Measurements from ENCODE around the gene OPN3.

The OPN3 gene

DNA sequence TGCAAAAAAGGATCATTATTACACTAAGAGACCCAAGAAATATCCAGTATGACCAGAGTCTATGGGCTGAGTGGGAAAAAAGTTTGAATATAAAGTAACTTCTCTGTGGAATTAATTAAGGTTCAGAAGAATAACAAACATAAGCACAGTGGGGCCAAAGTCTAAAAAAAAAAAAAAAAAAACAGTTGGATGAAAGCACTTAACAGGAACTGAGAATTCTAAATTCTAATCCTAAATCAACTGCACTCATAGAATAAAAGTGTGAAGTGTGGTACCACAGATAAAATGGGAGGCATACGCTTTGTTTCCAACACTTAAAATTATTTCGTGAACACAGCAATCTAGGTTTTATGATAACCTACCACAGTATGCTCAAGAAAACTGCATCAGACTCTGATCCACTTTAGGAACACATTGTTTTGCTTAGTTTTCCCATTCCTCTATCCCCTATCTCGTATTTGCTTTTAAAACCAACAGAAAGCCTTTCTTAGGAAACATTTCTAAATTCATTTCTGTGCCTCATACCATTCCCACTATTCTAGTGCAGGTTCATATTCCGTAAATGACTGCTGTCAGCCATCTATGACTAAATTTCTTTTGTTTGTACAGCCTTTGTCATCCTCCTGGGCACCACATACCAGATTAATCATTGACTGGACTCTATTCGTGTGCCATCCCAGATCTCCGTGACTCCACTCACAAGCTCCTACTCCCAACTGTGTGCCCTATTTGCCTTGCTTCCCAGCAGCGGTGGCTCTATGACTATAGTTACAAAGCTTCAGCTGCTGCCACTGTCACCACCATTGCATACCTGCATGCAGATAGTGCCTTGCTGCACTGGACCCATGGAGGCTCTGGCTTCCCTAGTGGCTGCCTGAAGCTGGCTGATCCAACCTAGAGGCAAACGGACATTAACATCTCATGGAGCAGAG lies 24.9 kb downstream of the OPN3 start:
- no peak for DNase-seq

- DNase-seq = no peak
These were observed 25.6 kb downstream of the OPN3 start for GRCh38 chr1:241614572-241614971.

GRCh38 chr1:241614144-241614543 lies 26.0 kb downstream of the OPN3 start:
- no peak for DNase-seq

DNA sequence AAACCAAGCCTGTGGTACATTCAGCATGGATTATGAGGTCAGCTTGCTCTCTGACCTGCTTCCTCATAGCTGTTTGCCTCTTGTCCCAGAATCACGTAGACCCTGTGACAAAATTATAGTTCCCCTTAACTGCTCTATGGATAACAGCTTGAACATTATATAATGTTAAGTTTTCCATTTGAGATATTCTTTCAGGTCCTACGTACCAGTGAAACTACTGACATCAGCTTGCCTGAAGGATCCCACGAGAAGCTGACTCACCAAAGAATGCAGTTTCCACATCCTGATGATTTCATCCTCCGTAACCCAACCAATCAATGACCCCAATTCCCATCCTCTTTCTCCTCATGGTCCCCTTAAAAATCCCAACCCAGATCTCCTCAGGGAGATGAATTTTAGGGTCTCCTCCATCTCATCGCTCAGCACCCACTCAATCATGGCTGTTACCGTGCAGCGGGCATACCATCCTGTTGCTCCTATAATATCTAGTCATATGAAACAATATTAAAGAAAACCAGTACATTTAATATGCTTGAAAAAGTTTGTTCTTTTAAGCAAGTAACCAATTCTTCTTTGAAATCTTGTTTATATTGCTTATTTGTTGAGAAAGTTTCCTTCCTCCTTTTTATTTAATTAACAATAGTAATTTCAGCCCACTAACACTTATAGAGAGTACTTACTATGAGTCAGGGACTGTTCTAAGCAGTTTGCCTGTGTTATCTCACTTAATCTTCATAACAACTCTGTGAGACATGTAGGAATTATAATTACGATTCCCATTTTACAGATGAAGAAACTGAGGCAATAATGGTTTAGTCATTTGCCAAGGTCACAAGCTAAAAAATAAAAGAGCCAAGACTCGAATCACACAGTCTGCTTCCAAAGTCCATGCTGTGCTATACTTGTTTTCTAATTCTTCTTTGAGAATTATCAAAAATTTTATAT lies 27.4 kb downstream of the OPN3 start:
- DNase-seq = peak; percentile 87

DNA sequence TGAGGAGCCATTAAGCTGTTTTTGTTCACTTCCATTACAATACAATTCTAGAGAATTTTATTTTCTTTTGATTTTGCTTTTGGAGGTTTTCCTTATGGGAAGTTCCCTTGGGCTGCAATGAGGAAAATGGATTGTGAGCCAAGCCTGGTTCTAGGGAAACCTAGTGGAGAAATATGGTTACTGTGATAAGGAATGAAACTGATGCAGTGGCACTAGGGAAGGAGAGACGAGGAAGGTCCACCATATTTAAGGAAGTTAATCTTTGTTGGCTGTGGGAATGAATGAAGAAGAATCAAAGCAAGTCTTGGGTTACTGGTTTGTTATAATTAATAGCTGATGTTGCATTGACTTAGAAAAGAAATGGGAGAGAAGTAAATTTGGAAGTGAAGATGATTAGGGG lies 28.4 kb downstream of the OPN3 start:
- no peak for DNase-seq

GRCh38 chr1:241611063-241611462 lies 29.1 kb downstream of the OPN3 start:
- DNase-seq = peak; percentile 70

GRCh38 chr1:241610056-241610815 lies 29.9 kb downstream of the OPN3 start:
- no peak for DNase-seq

- peak; percentile 43 for DNase-seq
These were observed 31.7 kb downstream of the OPN3 start for GRCh38 chr1:241608379-241609033.

DNA sequence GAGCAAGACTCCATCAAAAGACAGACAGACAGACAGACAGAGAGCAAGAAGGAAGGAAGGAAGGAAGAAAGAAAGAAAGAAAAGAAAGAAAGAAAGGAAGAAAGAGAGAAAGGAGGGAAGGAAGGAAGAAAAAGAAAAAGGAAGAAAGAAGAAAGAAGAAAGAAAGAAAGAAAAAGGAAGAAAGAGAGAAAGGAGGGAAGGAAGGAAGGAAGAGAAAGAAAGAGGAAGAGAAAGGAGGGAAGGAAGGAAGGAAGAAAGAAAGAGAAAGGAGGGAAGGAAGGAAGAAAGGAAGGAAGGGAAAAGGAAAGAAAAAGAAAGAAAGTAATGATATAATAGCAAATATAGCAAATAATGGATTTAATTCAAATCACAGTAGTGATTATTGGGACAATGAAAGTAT lies 32.7 kb downstream of the OPN3 start:
- no peak for DNase-seq

GRCh38 chr1:241606544-241606943 lies 33.6 kb downstream of the OPN3 start:
- DNase-seq = peak; percentile 16

GRCh38 chr1:241605146-241605805 lies 34.9 kb downstream of the OPN3 start:
- no peak for DNase-seq

DNA sequence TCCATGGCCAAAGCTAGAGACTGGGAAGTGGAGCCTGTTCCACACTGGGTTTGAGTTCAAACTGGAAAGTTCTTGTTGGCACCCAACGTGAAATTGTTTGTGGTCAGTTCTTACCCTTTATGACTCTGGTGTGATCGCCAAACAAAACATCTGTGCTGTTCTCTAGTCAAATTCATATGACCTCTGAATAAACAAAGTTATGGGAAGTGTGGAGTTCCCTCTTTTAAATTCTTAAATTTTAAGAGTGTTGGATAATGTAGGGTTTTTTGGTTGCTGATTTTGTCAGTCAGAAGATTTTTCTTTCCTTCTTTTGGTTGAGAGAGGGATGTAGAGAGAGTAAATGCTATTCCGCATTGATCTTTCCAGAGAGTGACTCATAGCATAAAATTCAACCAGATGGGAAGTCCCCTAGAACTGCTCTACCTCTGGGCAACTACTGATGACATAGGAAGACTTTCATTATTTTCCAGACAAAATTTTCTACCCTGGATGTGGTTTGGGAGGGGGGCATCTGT lies 36.4 kb downstream of the OPN3 start:
- DNase-seq = peak; percentile 28

DNA sequence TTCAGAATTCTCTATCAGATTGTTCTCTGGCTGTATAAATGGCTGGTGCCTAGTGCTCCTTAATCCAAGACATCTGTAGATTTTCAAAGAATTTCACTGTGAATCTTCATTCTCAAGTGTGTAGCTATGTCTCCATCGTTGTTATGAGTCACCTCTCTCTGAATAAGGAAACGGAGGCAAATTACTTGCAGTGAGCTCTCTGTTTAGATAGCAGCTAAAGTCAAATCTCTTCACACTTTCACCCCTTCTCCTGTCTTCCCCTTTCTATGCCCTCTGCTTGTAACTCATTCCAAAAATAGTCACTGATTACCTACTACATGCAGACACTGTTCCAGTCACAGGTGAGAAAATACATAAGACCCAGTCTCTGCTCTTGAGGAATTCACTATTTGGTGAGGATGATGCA lies 39.7 kb downstream of the OPN3 start:
- peak; percentile 72 for DNase-seq

DNA sequence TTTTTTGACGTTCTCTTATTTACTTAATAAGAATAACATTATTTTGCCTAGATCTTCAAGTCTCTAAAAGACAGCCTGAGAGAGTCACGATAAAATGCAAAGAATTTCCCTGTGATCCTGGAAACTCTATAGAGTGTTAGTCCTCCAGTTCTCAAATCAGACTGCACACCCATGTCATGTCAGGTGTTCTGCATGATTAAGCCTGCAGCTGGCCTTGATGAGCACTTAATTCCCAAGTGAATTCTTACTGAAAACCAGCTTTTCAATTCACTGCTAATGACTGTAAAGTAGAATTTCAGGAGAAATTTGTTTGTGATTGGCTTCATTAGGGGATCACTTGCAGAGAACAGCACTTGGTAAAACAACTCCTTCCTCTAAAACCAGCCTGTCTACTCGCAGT lies 41.9 kb downstream of the OPN3 start:
- DNase-seq = no peak

DNA sequence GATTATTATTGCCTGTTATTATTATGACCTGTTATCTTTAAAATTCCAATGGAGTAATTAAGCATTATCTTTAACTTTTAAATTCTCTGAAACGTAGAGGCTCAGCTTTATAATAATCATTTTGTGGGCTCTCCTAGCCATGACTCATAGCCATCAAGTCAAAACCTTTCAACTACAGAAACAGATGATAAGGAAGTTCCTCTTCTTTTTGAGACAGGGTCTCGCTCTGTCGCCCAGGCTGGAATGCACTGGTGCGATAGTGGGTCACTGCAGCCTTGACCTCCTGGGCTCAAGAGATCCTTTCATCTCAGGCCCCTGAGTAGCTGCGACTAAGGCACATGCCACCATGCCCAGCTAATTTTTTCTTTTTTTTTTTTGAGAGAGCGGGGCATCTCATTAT lies 43.5 kb downstream of the OPN3 start:
- no peak for DNase-seq

DNA sequence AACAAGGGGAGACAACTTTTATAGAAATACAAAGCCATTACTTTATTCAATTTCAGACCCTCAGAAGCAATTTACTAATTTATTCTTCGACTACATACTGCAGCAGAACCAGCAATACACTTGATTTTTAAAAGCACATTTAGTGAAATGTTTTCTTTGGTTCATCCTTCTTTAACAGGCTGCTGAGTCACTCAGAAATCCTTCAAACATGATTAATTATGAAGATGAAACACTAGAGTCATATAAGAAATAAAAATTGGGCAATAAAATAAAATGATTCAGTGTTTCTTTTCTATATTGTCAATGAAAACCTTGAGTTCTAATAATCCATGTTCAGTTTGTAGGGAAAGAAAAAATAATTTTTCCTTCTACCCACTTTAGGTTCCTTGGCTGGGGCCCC lies 47.0 kb downstream of the OPN3 start:
- peak; percentile 38 for DNase-seq

DNA sequence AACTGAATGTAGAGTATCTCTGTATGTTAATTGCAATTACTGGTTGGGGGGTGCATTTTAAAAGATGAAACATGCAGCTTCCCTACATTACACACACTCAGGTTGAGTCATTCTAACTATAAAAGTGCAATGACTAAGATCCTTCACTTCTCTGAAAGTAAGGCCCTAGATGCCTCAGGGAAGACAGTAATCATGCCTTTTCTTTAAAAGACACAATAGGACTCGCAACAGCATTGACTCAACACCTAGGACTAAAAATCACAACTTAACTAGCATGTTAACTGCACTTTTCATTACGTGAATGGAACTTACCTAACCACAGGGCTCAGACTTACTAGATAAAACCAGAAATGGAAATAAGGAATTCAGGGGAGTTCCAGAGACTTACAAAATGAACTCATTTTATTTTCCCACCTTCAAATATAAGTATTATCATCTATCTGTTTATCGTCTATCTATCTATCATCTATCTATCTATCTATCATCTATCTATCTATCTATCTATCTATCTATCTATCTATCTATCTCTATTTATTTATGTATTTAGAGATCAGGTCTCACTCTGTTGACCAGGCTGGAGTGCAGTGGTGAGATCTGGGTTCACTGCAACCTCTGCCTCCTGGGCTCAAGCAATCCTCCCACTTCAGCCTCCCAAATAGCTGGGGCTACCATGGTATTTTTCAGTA lies 47.8 kb downstream of the OPN3 start:
- peak; percentile 48 for DNase-seq

DNA sequence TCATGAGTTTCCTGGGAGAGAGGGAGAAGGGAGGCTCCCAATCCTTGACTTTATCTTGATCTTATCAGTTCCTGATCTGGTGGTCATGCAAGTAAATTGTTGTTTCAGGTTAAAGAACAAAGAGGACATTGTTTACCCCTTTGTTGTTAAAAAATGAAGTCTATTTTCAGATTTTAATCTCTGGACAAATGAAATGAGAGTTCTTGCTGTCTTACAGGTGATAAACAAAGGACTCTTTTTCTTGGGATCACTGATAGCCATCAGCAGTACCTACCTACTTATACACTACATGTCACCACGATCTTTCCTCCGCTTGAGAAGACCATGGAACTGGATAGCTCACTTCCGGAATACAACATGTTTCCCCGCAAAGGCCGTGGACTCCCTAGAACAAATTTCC lies 48.4 kb downstream of the OPN3 start:
- DNase-seq = no peak

GRCh38 chr1:241591317-241591716 lies 48.9 kb downstream of the OPN3 start:
- peak; percentile 10 for DNase-seq

DNA sequence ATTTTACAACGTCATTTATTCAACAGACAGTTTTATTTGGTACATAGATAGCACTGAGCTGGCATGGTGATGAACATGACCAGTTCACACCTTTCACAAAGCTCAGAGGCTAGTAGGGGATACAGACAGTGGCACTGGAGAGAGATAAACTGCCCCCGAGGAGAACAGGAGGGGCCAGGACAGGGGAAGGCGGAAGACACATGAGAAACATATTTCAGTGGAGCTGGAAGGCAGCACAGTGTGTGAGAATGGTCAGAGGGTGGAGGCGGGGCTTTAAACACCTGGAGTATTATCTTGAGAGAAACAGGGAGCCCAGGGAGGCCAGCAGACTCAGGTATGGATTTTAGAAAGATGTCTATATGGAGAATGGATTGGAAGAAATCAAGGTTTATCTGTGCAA lies 49.5 kb downstream of the OPN3 start:
- DNase-seq = no peak

- DNase-seq = no peak
These were observed 50.6 kb downstream of the OPN3 start for GRCh38 chr1:241589521-241589920.
